ENCODE data around the gene CYYR1. TPM values are rescaled to one million over a fixed set of nuclear protein-coding genes. Genes with fewer than 3 reads are reported as not detected.
A peak's percentile ranks its signal among the peaks of the same experiment; 100 is the strongest.

CYYR1 gene
- total RNA-seq, 1 donor: not detected

GRCh38 chr21:26581818-26582217 lies 8.7 kb upstream of the CYYR1 start:
- no peak overlapping the region for H2AFZ ChIP-seq (ENCODE audit: low read length)
- no peak for DNase-seq (ENCODE audit: insufficient read length, low spot score, missing footprints)
- no peaks in the 10 kb centered on the region for H3K27me3 ChIP-seq (ENCODE audit: insufficient read depth, low read length)
- H3K79me2 ChIP-seq (ENCODE audit: insufficient read depth, low read length): no peaks in the 10 kb centered on the region
- H3K4me3 ChIP-seq (ENCODE audit: insufficient read depth, low read length): no peak overlapping the region
- no peak overlapping the region for H3K4me2 ChIP-seq (ENCODE audit: insufficient read depth, low read length)
- no peak for TF ChIP-seq CTCF (IDR thresholded peaks at IDR 0.05; ENCODE audit: extremely low read depth, low read depth, low read length)
- no peak overlapping the region for H3K27ac ChIP-seq (ENCODE audit: low read depth, low read length)
- no peaks in the 10 kb centered on the region for H3K36me3 ChIP-seq (ENCODE audit: insufficient read depth, low read length)
- H4K20me1 ChIP-seq (ENCODE audit: insufficient read depth, low read length): no peaks in the 10 kb centered on the region
- H3K4me1 ChIP-seq (ENCODE audit: insufficient read depth, low read length): no peaks in the 10 kb centered on the region
- H3K9me3 ChIP-seq (ENCODE audit: low read depth, low read length): no peaks in the 10 kb centered on the region

- peak overlapping the region; percentile 42 for H2AFZ ChIP-seq (ENCODE audit: low read length)
- TF ChIP-seq CTCF (IDR thresholded peaks at IDR 0.05; ENCODE audit: extremely low read depth, low read depth, low read length): no peak
- H3K27ac ChIP-seq (ENCODE audit: low read depth, low read length): no peak overlapping the region
- no peaks in the 10 kb centered on the region for H3K79me2 ChIP-seq (ENCODE audit: insufficient read depth, low read length)
- no peaks in the 10 kb centered on the region for H3K4me1 ChIP-seq (ENCODE audit: insufficient read depth, low read length)
- H3K9me3 ChIP-seq (ENCODE audit: low read depth, low read length): no peaks in the 10 kb centered on the region
- peaks cover 11% of the 10 kb centered on the region for H3K27me3 ChIP-seq (ENCODE audit: insufficient read depth, low read length)
- H3K36me3 ChIP-seq (ENCODE audit: insufficient read depth, low read length): no peaks in the 10 kb centered on the region
- H3K4me2 ChIP-seq (ENCODE audit: insufficient read depth, low read length): peak overlapping the region; percentile 55
- no peak for DNase-seq (ENCODE audit: insufficient read length, low spot score, missing footprints)
- peak overlapping the region; percentile 51 for H3K4me3 ChIP-seq (ENCODE audit: insufficient read depth, low read length)
- no peaks in the 10 kb centered on the region for H4K20me1 ChIP-seq (ENCODE audit: insufficient read depth, low read length)
These were observed 897 bp downstream of the CYYR1 start for GRCh38 chr21:26572076-26572701.

GRCh38 chr21:26570203-26570602 lies 2.9 kb downstream of the CYYR1 start:
- DNase-seq (ENCODE audit: insufficient read length, low spot score, missing footprints): no peak
- H3K4me2 ChIP-seq (ENCODE audit: insufficient read depth, low read length): no peak overlapping the region
- no peak overlapping the region for H3K4me3 ChIP-seq (ENCODE audit: insufficient read depth, low read length)
- H4K20me1 ChIP-seq (ENCODE audit: insufficient read depth, low read length): no peaks in the 10 kb centered on the region
- H3K4me1 ChIP-seq (ENCODE audit: insufficient read depth, low read length): no peaks in the 10 kb centered on the region
- H3K9me3 ChIP-seq (ENCODE audit: low read depth, low read length): no peaks in the 10 kb centered on the region
- no peak overlapping the region for H3K27ac ChIP-seq (ENCODE audit: low read depth, low read length)
- no peaks in the 10 kb centered on the region for H3K79me2 ChIP-seq (ENCODE audit: insufficient read depth, low read length)
- peaks cover 11% of the 10 kb centered on the region for H3K27me3 ChIP-seq (ENCODE audit: insufficient read depth, low read length)
- no peaks in the 10 kb centered on the region for H3K36me3 ChIP-seq (ENCODE audit: insufficient read depth, low read length)
- H2AFZ ChIP-seq (ENCODE audit: low read length): no peak overlapping the region
- no peak for TF ChIP-seq CTCF (IDR thresholded peaks at IDR 0.05; ENCODE audit: extremely low read depth, low read depth, low read length)

GRCh38 chr21:26565546-26565945 lies 7.5 kb downstream of the CYYR1 start:
- Histone ChIP-seq H3K27ac (ENCODE audit: low read depth, low read length) (no peak overlapping the region), H3K79me2 (ENCODE audit: insufficient read depth, low read length) (no peaks in the 10 kb centered on the region), H3K4me3 (ENCODE audit: insufficient read depth, low read length) (no peak overlapping the region), H3K36me3 (ENCODE audit: insufficient read depth, low read length) (no peaks in the 10 kb centered on the region), H4K20me1 (ENCODE audit: insufficient read depth, low read length) (no peaks in the 10 kb centered on the region), H3K9me3 (ENCODE audit: low read depth, low read length) (no peaks in the 10 kb centered on the region), H3K27me3 (ENCODE audit: insufficient read depth, low read length) (no peaks in the 10 kb centered on the region), H2AFZ (ENCODE audit: low read length) (no peak overlapping the region), H3K4me1 (ENCODE audit: insufficient read depth, low read length) (no peaks in the 10 kb centered on the region), H3K4me2 (ENCODE audit: insufficient read depth, low read length) (no peak overlapping the region)
- DNase-seq (ENCODE audit: insufficient read length, low spot score, missing footprints): no peak
- TF ChIP-seq CTCF (IDR thresholded peaks at IDR 0.05; ENCODE audit: extremely low read depth, low read depth, low read length): no peak
